Naive thymus-derived CD8-positive, alpha-beta T cell (primary cell): ENCODE data around the gene HCFC2. TPM values are rescaled to one million over a fixed set of nuclear protein-coding genes. Genes with fewer than 3 reads are reported as not detected.
A peak's percentile ranks its signal among the peaks of the same experiment; 100 is the strongest.

ENCODE experiments used
- ATAC-seq, 2 donors: fragments of 150-1000 bp; cut with Tn5 transposase in 1 of 2; sonication (Bioruptor Pico), chemical (Tn5 transposase) in 1 of 2; 1 replicate in 1 of 2; 2 replicates in 1 of 2; pipeline ENCODE4 v1.10.0; 2021; ENCODE audit warnings: mild to moderate bottlenecking in 2 of 2, moderate library complexity in 2 of 2
- POLR2A ChIA-PET: fragments of 350-600 bp; sonication (Branson Sonifier 250); formaldehyde crosslinking; loops from one replicate; lab custom pipeline; 2021; ENCODE audit warnings: antibody characterized with exemption; lab: Charles Lee
- DNase-seq, 10 donors: peaks; one replicate each; pipeline versions ENCODE4 v3.0.0 to v3.0.0-alpha.2; 2020 to 2022
- H3K27ac Mint-ChIP-seq, 10 donors: one replicate each; pipeline ENCODE4 v1.8.0; 2020 to 2022; ENCODE audit warnings: mild to moderate bottlenecking in 10 of 10, mixed read lengths in 10 of 10, moderate library complexity in 4 of 10, inconsistent platforms in 1 of 10
- H3K27me3 Mint-ChIP-seq, 5 donors: one replicate each; pipeline ENCODE4 v1.8.0; 2021 to 2022; ENCODE audit warnings: mixed read lengths in 5 of 5
- H3K36me3 Mint-ChIP-seq, 3 donors: one replicate each; pipeline ENCODE4 v1.8.0; 2020 to 2022; ENCODE audit warnings: mixed read lengths in 3 of 3, mild to moderate bottlenecking in 2 of 3, inconsistent platforms in 1 of 3
- H3K4me1 Mint-ChIP-seq, 4 donors: one replicate each; pipeline ENCODE4 v1.8.0; 2021 to 2022; ENCODE audit warnings: mixed read lengths in 4 of 4
- H3K4me3 Mint-ChIP-seq, 10 donors: one replicate each; pipeline ENCODE4 v1.8.0; 2020 to 2022; ENCODE audit warnings: mild to moderate bottlenecking in 10 of 10, mixed read lengths in 10 of 10, moderate library complexity in 6 of 10, inconsistent platforms in 1 of 10
- H3K9me3 Mint-ChIP-seq, 9 donors: one replicate each; pipeline ENCODE4 v1.8.0; 2020 to 2022; ENCODE audit warnings: mixed read lengths in 9 of 9, mild to moderate bottlenecking in 3 of 9, inconsistent platforms in 1 of 9, moderate library complexity in 1 of 9
- polyA plus RNA-seq, 3 donors: library from polyadenylated mRNA; unstranded; fragments of 300-500 nt; fragmentation: Illumina TruSeq; gene quantifications; one replicate each; pipeline ENCODE4 v1.2.3, GENCODE V29; 2021
- total RNA-seq, 8 experiments: library from RNA in 2 of 8; stranded (reverse) in 2 of 8; gene quantifications; one replicate each; pipeline ENCODE4 v1.2.3 and lab custom pipeline; 2021 to 2026

The HCFC2 gene
- total and polyA plus RNA-seq, 5 experiments from 2014 or later, result 4.1 to 17.1 (median 6.9) TPM

- Mint-ChIP-seq H3K4me1 (peaks cover 17 to 39% (median 27%) of the 10 kb centered on the region in 4 donors), H3K9me3 (no peaks in the 10 kb centered on the region), H3K36me3 (peaks cover 0 to 41% (median 2%) of the 10 kb centered on the region in 3 donors), H3K27me3 (no peaks in the 10 kb centered on the region), H3K4me3 (peak overlapping the region in 1 of 10 donors; percentile 5), H3K27ac (peak overlapping the region in 5 of 10 donors; percentile 1 to 67 (median 37))
- POLR2A ChIA-PET, result interaction anchor here (1.6 kb wide), 1 partner anchor 203 kb away, joined by 6 read pairs; the partner anchor contains the start of gene HSP90B1
- ATAC-seq, result no peak
- DNase-seq, result no peak
These were observed 68.1 kb downstream of the HCFC2 start for GRCh38 chr12:104132351-104132956.

- no peak overlapping the region for H3K4me3 Mint-ChIP-seq
- no peaks in the 10 kb centered on the region for H3K9me3 Mint-ChIP-seq
- peaks cover 17 to 38% (median 27%) of the 10 kb centered on the region in 4 donors for H3K4me1 Mint-ChIP-seq
- POLR2A ChIA-PET, result interaction anchor here (1.6 kb wide), 1 partner anchor 203 kb away, joined by 6 read pairs; the partner anchor contains the start of gene HSP90B1
- DNase-seq, result no peak
- H3K27me3 Mint-ChIP-seq, result no peaks in the 10 kb centered on the region
- no peak overlapping the region for H3K27ac Mint-ChIP-seq
- ATAC-seq, result no peak
- peaks cover 0 to 33% (median 2%) of the 10 kb centered on the region in 3 donors for H3K36me3 Mint-ChIP-seq
These were observed 69.0 kb downstream of the HCFC2 start for GRCh38 chr12:104133321-104133720.

- Mint-ChIP-seq H3K27ac (no peak overlapping the region), H3K9me3 (no peaks in the 10 kb centered on the region), H3K4me1 (peaks cover 17 to 40% (median 26%) of the 10 kb centered on the region in 4 donors), H3K27me3 (no peaks in the 10 kb centered on the region), H3K36me3 (peaks cover 0 to 30% (median 2%) of the 10 kb centered on the region in 3 donors), H3K4me3 (no peak overlapping the region)
- ATAC-seq (no peak), DNase-seq (no peak)
- POLR2A ChIA-PET, result interaction anchor here (1.6 kb wide), 1 partner anchor 204 kb away, joined by 6 read pairs; the partner anchor contains the start of gene HSP90B1
These were observed 69.5 kb downstream of the HCFC2 start for GRCh38 chr12:104133866-104134265.

GRCh38 chr12:104134882-104135281, 70.6 kb downstream of the HCFC2 start:
- no peak overlapping the region for H3K4me3 Mint-ChIP-seq
- no peaks in the 10 kb centered on the region for H3K27me3 Mint-ChIP-seq
- peaks cover 17 to 35% (median 25%) of the 10 kb centered on the region in 4 donors for H3K4me1 Mint-ChIP-seq
- ATAC-seq, result no peak
- no peak for DNase-seq
- no peaks in the 10 kb centered on the region for H3K9me3 Mint-ChIP-seq
- POLR2A ChIA-PET, result interaction anchor here (0.6 kb wide), 1 partner anchor 975 kb away, joined by 5 read pairs; no protein-coding TSS in a partner anchor
- peaks cover 0 to 20% (median 2%) of the 10 kb centered on the region in 3 donors for H3K36me3 Mint-ChIP-seq
- H3K27ac Mint-ChIP-seq, result no peak overlapping the region

- H3K27ac Mint-ChIP-seq, result peak overlapping the region in 9 of 10 donors; percentile 75 to 96 (median 92)
- peaks cover 0 to 8% (median 0%) of the 10 kb centered on the region in 3 donors for H3K36me3 Mint-ChIP-seq
- POLR2A ChIA-PET, result interaction anchor here (0.5 to 3.2 kb wide), 6 partner anchors 72 to 420 kb away, joined by 3 to 29 read pairs (median 8); partner anchors contain the start of genes HCFC2, HSP90B1 and TDG
- ATAC-seq (no peak), DNase-seq (no peak)
- peak overlapping the region; percentile 72 to 94 (median 90) for H3K4me3 Mint-ChIP-seq
- no peaks in the 10 kb centered on the region for H3K9me3 Mint-ChIP-seq
- H3K27me3 Mint-ChIP-seq, result no peaks in the 10 kb centered on the region
- H3K4me1 Mint-ChIP-seq, result peaks cover 12 to 24% (median 16%) of the 10 kb centered on the region in 4 donors
These were observed 72.2 kb downstream of the HCFC2 start for GRCh38 chr12:104136577-104136976.

- DNase-seq, result peak; percentile 12 to 70 (median 42)
- POLR2A ChIA-PET, result interaction anchor here (0.5 to 3.2 kb wide), 15 partner anchors 12 to 1099 kb away, joined by 3 to 29 read pairs (median 6); partner anchors contain the start of genes APPL2, HCFC2, HSP90B1 and NT5DC3
- ATAC-seq, result peak; percentile 25 to 28
- Mint-ChIP-seq H3K27me3 (no peaks in the 10 kb centered on the region), H3K27ac (peak overlapping the region; percentile 51 to 96 (median 92)), H3K9me3 (no peaks in the 10 kb centered on the region), H3K4me1 (peaks cover 9 to 20% (median 12%) of the 10 kb centered on the region in 4 donors), H3K4me3 (peak overlapping the region; percentile 72 to 94 (median 90)), H3K36me3 (peaks cover 0 to 5% (median 0%) of the 10 kb centered on the region in 3 donors)
These were observed 72.9 kb downstream of the HCFC2 start for GRCh38 chr12:104137001-104137901.

GRCh38 chr12:104137902-104138796, 73.8 kb downstream of the HCFC2 start, which contains the start of gene NFYB:
TSS of gene NFYB (minus strand) at chr12:104138210. CDS start at chr12:104135453, 2,757 bp downstream.
- Mint-ChIP-seq H3K27me3 (no peaks in the 10 kb centered on the region), H3K36me3 (no peaks in the 10 kb centered on the region), H3K4me3 (peak within 1 kb of the TSS; percentile 72 to 94 (median 90)), H3K9me3 (no peaks in the 10 kb centered on the region), H3K4me1 (peaks cover 4 to 15% (median 7%) of the 10 kb centered on the region in 4 donors), H3K27ac (peak within 1 kb of the TSS; percentile 51 to 96 (median 92))
- DNase-seq (peak; percentile 85 to 96 (median 92)), ATAC-seq (peak; percentile 96)
- POLR2A ChIA-PET, result interaction anchor here (0.6 to 3.2 kb wide), 15 partner anchors 13 to 1098 kb away, joined by 3 to 29 read pairs (median 6); partner anchors contain the start of genes APPL2, HCFC2, HSP90B1 and NT5DC3

GRCh38 chr12:104138797-104139152, 74.4 kb downstream of the HCFC2 start:
- H3K27me3 Mint-ChIP-seq, result no peaks in the 10 kb centered on the region
- H3K4me3 Mint-ChIP-seq, result peak overlapping the region; percentile 52 to 86 (median 67)
- H3K36me3 Mint-ChIP-seq, result no peaks in the 10 kb centered on the region
- no peak for ATAC-seq
- DNase-seq, result peak in 1 of 10 donors; percentile 3
- H3K9me3 Mint-ChIP-seq, result no peaks in the 10 kb centered on the region
- POLR2A ChIA-PET, result interaction anchor here (0.6 to 3.2 kb wide), 10 partner anchors 30 to 1098 kb away, joined by 3 to 29 read pairs (median 7); partner anchors contain the start of genes APPL2, HSP90B1, NT5DC3 and TDG
- H3K4me1 Mint-ChIP-seq, result peaks cover 4 to 15% (median 7%) of the 10 kb centered on the region in 4 donors
- peak overlapping the region in 9 of 10 donors; percentile 12 to 84 (median 43) for H3K27ac Mint-ChIP-seq

GRCh38 chr12:104142543-104142942, 78.2 kb downstream of the HCFC2 start:
- POLR2A ChIA-PET, result no interaction called here
- H3K36me3 Mint-ChIP-seq, result no peaks in the 10 kb centered on the region
- DNase-seq (no peak), ATAC-seq (no peak)
- H3K4me3 Mint-ChIP-seq, result no peak overlapping the region
- H3K4me1 Mint-ChIP-seq, result peaks cover 0 to 6% (median under 1%) of the 10 kb centered on the region in 4 donors
- peak overlapping the region in 1 of 10 donors; percentile 15 for H3K27ac Mint-ChIP-seq
- H3K9me3 Mint-ChIP-seq, result peaks cover 0 to 7% (median 0%) of the 10 kb centered on the region in 9 donors
- peaks cover 0 to 1% (median 0%) of the 10 kb centered on the region in 5 donors for H3K27me3 Mint-ChIP-seq

GRCh38 chr12:104143002-104143401, 78.7 kb downstream of the HCFC2 start:
- H3K27me3 Mint-ChIP-seq, result peaks cover 0 to 1% (median 0%) of the 10 kb centered on the region in 5 donors
- H3K9me3 Mint-ChIP-seq, result peaks cover 0 to 7% (median 0%) of the 10 kb centered on the region in 9 donors
- H3K4me1 Mint-ChIP-seq, result peaks cover 0 to 6% (median under 1%) of the 10 kb centered on the region in 4 donors
- POLR2A ChIA-PET, result no interaction called here
- H3K4me3 Mint-ChIP-seq, result no peak overlapping the region
- no peak for ATAC-seq
- no peak overlapping the region for H3K27ac Mint-ChIP-seq
- no peak for DNase-seq
- H3K36me3 Mint-ChIP-seq, result no peaks in the 10 kb centered on the region

GRCh38 chr12:104143918-104144317, 79.6 kb downstream of the HCFC2 start:
- POLR2A ChIA-PET, result no interaction called here
- peaks cover 0 to 2% (median under 1%) of the 10 kb centered on the region in 4 donors for H3K4me1 Mint-ChIP-seq
- H3K36me3 Mint-ChIP-seq, result no peaks in the 10 kb centered on the region
- no peak overlapping the region for H3K27ac Mint-ChIP-seq
- peaks cover 0 to 7% (median 0%) of the 10 kb centered on the region in 9 donors for H3K9me3 Mint-ChIP-seq
- no peak for ATAC-seq
- no peak overlapping the region for H3K4me3 Mint-ChIP-seq
- no peak for DNase-seq
- H3K27me3 Mint-ChIP-seq, result peaks cover 0 to 6% (median 0%) of the 10 kb centered on the region in 5 donors
